DND-41 (cell line): ENCODE results near the gene FAM13A.

Experiments used
- CTCF ChIP-seq: IDR thresholded peaks from 2 replicates; pipeline ENCODE4 v1.5.1; 2012; ENCODE audit warnings: borderline replicate concordance, low read length, moderate library complexity, mild to moderate bottlenecking; ENCODE audit not compliant: poor library complexity, severe bottlenecking; ENCODE audit errors: extremely low read depth
- EZH2 ChIP-seq: IDR thresholded peaks from 3 replicates; pipeline ENCODE4 v1.6.1; 2012; ENCODE audit warnings: borderline replicate concordance, low read depth, mild to moderate bottlenecking, moderate library complexity, low read length, inconsistent platforms; ENCODE audit not compliant: severe bottlenecking

DNA sequence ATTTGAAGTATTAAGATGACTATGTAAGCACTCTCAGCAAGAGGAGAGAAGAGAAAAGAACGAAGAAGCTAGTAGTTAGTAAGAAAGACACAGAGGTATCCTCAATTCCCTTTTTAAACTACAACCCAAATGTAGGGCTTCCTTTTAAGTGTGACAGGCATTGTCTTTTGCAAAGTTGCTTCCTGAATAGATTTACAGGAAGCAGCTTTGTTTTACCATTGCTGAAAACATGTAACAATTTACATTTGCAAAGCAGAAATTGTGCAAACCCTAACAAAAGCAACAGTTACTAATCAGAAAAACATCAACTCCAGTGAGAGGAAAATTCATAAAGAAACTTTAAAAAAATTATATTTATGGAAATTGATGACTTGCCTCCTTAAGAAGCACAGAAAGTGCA is 96.4 kb downstream of the FAM13A start:
- no peak for TF ChIP-seq CTCF
- no peak for TF ChIP-seq EZH2
